K562 (cell line): ENCODE results near the gene CTNNA3. TPM values are rescaled to one million over a fixed set of nuclear protein-coding genes. Genes with fewer than 3 reads are reported as not detected.

Experiments used
- ATAC-seq: fragments of 200-7000 bp; cut with Tn5 transposase; 3 replicates; pipeline ENCODE4 v1.9.1; 2020; ENCODE audit warnings: moderate library complexity
- BruUV-seq: library from RNA; stranded (reverse); fragments of 400-500 nt; replicated peaks from 2 replicates; lab custom pipeline; 2021; lab: Mats Ljungman, UMichigan
- CTCF ChIA-PET: fragments of 300-600 bp; formaldehyde crosslinking; extraction: SDS; loops from one replicate; lab custom pipeline; 2021; ENCODE audit warnings: low intra/inter-chr PET ratio; lab: Yijun Ruan, JAX
- POLR2A ChIA-PET: fragments of 300-600, 350-650 bp; sonication (Branson Sonifier 250); formaldehyde crosslinking; extraction: SDS; loops from one replicate; lab custom pipeline; 2021; ENCODE audit warnings: antibody characterized with exemption, inconsistent platforms; lab: Yijun Ruan, JAX
- DNase-seq, 4 experiments: peaks; one replicate each; pipeline versions ENCODE4 v3.0.0 to v3.0.0-alpha.2; 2011 to 2018; ENCODE audit warnings: low spot score in 3 of 4, mixed read lengths in 3 of 4; ENCODE audit errors: extremely low read depth in 1 of 4
- FAIRE-seq: peaks from 2 replicates; lab custom pipeline; 2011; peaks lifted over from hg19 to GRCh38; lab: Jason Lieb, UNC
- H2AFZ ChIP-seq: 2 replicates; pipeline ENCODE4 v1.6.0; 2011; ENCODE audit warnings: low read depth, low read length, control low read depth, inconsistent platforms
- H3K27ac ChIP-seq: fragments of 200-600 bp; 3 replicates; pipeline ENCODE4 v1.8.0; 2011; ENCODE audit warnings: low read depth, mild to moderate bottlenecking, control low read depth, inconsistent platforms, low read length, moderate library complexity, mixed read lengths; ENCODE audit errors: extremely low read depth
- H3K27me3 ChIP-seq, 2 experiments: fragments of 300-600 bp in 1 of 2; 2 replicates in 1 of 2; 3 replicates in 1 of 2; pipeline versions ENCODE4 v1.6.0 to v1.8.0; 2011; ENCODE audit warnings: inconsistent platforms in 2 of 2, low read length in 2 of 2, mild to moderate bottlenecking in 1 of 2, mixed read lengths in 1 of 2, moderate library complexity in 1 of 2; ENCODE audit not compliant: control insufficient read depth in 2 of 2, insufficient read depth in 2 of 2
- H3K36me3 ChIP-seq: fragments of 300-600 bp; 3 replicates; pipeline ENCODE4 v1.8.0; 2011; ENCODE audit warnings: mild to moderate bottlenecking, low read length, inconsistent platforms; ENCODE audit not compliant: control insufficient read depth, insufficient read depth
- H3K4me1 ChIP-seq, 2 experiments: fragments of 200-600 bp in 1 of 2; replicated peaks in 1 of 2; 2 replicates in 1 of 2; 3 replicates in 1 of 2; pipeline versions ENCODE4 v1.5.1 to v1.8.0; 2011; ENCODE audit warnings: inconsistent platforms in 2 of 2, low read length in 2 of 2, mild to moderate bottlenecking in 1 of 2, mixed read lengths in 1 of 2, moderate library complexity in 1 of 2; ENCODE audit not compliant: control insufficient read depth in 2 of 2, insufficient read depth in 2 of 2
- H3K4me2 ChIP-seq: 2 replicates; pipeline ENCODE4 v1.6.1; 2011; ENCODE audit warnings: low read length, control low read depth, inconsistent platforms, mixed read lengths; ENCODE audit not compliant: insufficient read depth
- H3K4me3 ChIP-seq: fragments of 200-600 bp; sonication (generic), shearing (Covaris generic); 2 replicates; pipeline ENCODE4 v1.5.1; 2016; ENCODE audit warnings: control low read depth, inconsistent platforms
- H3K79me2 ChIP-seq: fragments of 200-600 bp; 3 replicates; pipeline ENCODE4 v1.8.0; 2011; ENCODE audit warnings: low read length, inconsistent platforms; ENCODE audit not compliant: control insufficient read depth, insufficient read depth
- H3K9ac ChIP-seq, 2 experiments: 2 replicates each; pipeline versions ENCODE4 v1.6.0 to v1.6.1; 2011; ENCODE audit warnings: low read depth in 2 of 2, low read length in 2 of 2, control low read depth in 1 of 2, inconsistent platforms in 1 of 2, mild to moderate bottlenecking in 1 of 2, mixed read lengths in 1 of 2; ENCODE audit not compliant: insufficient read depth in 1 of 2
- H3K9me1 ChIP-seq: one replicate; pipeline ENCODE4 v1.6.0; 2011; ENCODE audit warnings: inconsistent platforms, mild to moderate bottlenecking, low read length, moderate library complexity; ENCODE audit not compliant: control insufficient read depth, insufficient read depth
- H3K9me3 ChIP-seq: replicated peaks from 2 replicates; pipeline ENCODE4 v1.5.1; 2011; ENCODE audit warnings: low read depth, low read length, inconsistent platforms; ENCODE audit not compliant: control insufficient read depth, insufficient read depth
- H4K20me1 ChIP-seq: replicated peaks from 2 replicates; pipeline ENCODE4 v1.6.1; 2011; ENCODE audit warnings: low read length, inconsistent platforms, mixed read lengths; ENCODE audit not compliant: control insufficient read depth, insufficient read depth
- BCL6 ChIP-seq: fragments of 250-450 bp; sonication (Bioruptor Pico); IDR thresholded peaks from 2 replicates; pipeline ENCODE4 v1.4.0; 2020
- CTBP1 ChIP-seq: fragments of 450-650 bp; IDR thresholded peaks from 2 replicates; pipeline ENCODE4 v1.6.1; 2016; ENCODE audit warnings: borderline replicate concordance
- E2F5 ChIP-seq: sonication (generic); formaldehyde crosslinking; IDR thresholded peaks from 2 replicates; pipeline ENCODE4 v1.8.0; 2022; ENCODE audit warnings: mild to moderate bottlenecking, missing genetic modification reagents
- GATA2 ChIP-seq: sonication (generic); formaldehyde crosslinking; IDR thresholded peaks from 2 replicates; pipeline ENCODE4 v1.4.0; 2020; ENCODE audit warnings: mild to moderate bottlenecking, missing genetic modification reagents
- HMBOX1 ChIP-seq: sonication (generic); IDR thresholded peaks from 2 replicates; pipeline ENCODE4 v1.6.1; 2016
- KLF13 ChIP-seq: fragments of 450-650 bp; IDR thresholded peaks from 2 replicates; pipeline ENCODE4 v1.6.1; 2016; ENCODE audit warnings: missing genetic modification characterization, low read depth, mild to moderate bottlenecking, missing compliant biosample characterization, moderate library complexity, borderline replicate concordance
- MECOM ChIP-seq: fragments of 250-450 bp; sonication (Bioruptor Pico); IDR thresholded peaks from 2 replicates; pipeline ENCODE4 v1.8.0; 2022; ENCODE audit warnings: inconsistent platforms
- MTA2 ChIP-seq: fragments of 450-650 bp; IDR thresholded peaks from 2 replicates; pipeline ENCODE4 v1.6.1; 2016; ENCODE audit warnings: low read depth
- NONO ChIP-seq, 2 experiments: fragments of 200-400 bp in 1 of 2; fragments of 450-650 bp in 1 of 2; formaldehyde crosslinking in 1 of 2; IDR thresholded peaks; 2 replicates each; pipeline ENCODE4 v1.6.1; 2017; ENCODE audit warnings: low read depth in 2 of 2, mild to moderate bottlenecking in 2 of 2, moderate library complexity in 2 of 2, low read length in 1 of 2
- RBFOX2 ChIP-seq: fragments of 200-400 bp; formaldehyde crosslinking; IDR thresholded peaks from 2 replicates; pipeline ENCODE4 v1.6.1; 2017; ENCODE audit warnings: low read depth, mild to moderate bottlenecking, low read length, moderate library complexity
- RBM15 ChIP-seq: fragments of 200-400 bp; formaldehyde crosslinking; IDR thresholded peaks from 2 replicates; pipeline ENCODE4 v1.6.1; 2018; ENCODE audit warnings: mild to moderate bottlenecking, low read length, moderate library complexity; ENCODE audit not compliant: insufficient read depth
- UBTF ChIP-seq, 2 experiments: IDR thresholded peaks; 2 replicates each; pipeline ENCODE4 v1.6.1; 2012; ENCODE audit warnings: improper control_type of control experiment in 2 of 2, low read depth in 2 of 2, low read length in 2 of 2, borderline replicate concordance in 1 of 2
- VEZF1 ChIP-seq: fragments of 200-800 bp; sonication (Bioruptor generic); IDR thresholded peaks from 2 replicates; pipeline ENCODE4 v1.6.1; 2017; ENCODE audit warnings: missing genetic modification characterization, missing compliant biosample characterization
- ZBTB34 ChIP-seq: fragments of 250-450 bp; sonication (Bioruptor Pico); IDR thresholded peaks from 2 replicates; pipeline ENCODE4 v1.8.0; 2021; ENCODE audit warnings: mild to moderate bottlenecking, moderate library complexity
- ZFX ChIP-seq: sonication (generic); formaldehyde crosslinking; IDR thresholded peaks from 2 replicates; pipeline ENCODE4 v1.8.0; 2022; ENCODE audit warnings: mild to moderate bottlenecking, missing genetic modification reagents, moderate library complexity
- ZNF133 ChIP-seq: fragments of 250-450 bp; sonication (Bioruptor Pico); IDR thresholded peaks from 2 replicates; pipeline ENCODE4 v1.4.0; 2020; ENCODE audit warnings: mild to moderate bottlenecking
- ZNF584 ChIP-seq: fragments of 200-800 bp; sonication (Bioruptor generic); IDR thresholded peaks from 2 replicates; pipeline ENCODE4 v1.6.1; 2016; ENCODE audit warnings: low read depth, mild to moderate bottlenecking, missing genetic modification characterization, missing compliant biosample characterization
- WGBS: fragments of 100-300 bp; shearing (Covaris generic); methylation state at CpG from one replicate; pipeline ENCODE4 v1.1.6; 2016; ENCODE audit warnings: low coverage, mixed read lengths; ENCODE audit not compliant: insufficient coverage; ENCODE audit errors: missing lambda C conversion rate; 5-methylcytosine and 5-hydroxymethylcytosine counted together
- in situ Hi-C: fragments of 300-500 bp; cut with MboI; formaldehyde crosslinking; loops from 4 replicates; pipeline ENCODE4 v1.15.0; 2018; ENCODE audit warnings: inconsistent platforms, mixed read lengths
- intact Hi-C: fragments of 100-400 bp; cut with micrococcal nuclease; formaldehyde crosslinking; loops from 2 replicates; pipeline ENCODE4 v1.14.2; 2022
- polyA plus RNA-seq, 8 experiments: library from polyadenylated mRNA; depleted of rRNA in 4 of 8; stranded (reverse) in 5 of 8; unstranded in 3 of 8; fragments of >200 nt; fragmentation: Nextera tagmentation in 2 of 8; fragmentation: Illumina TruSeq in 1 of 8; extraction: Ambion mirVana in 2 of 8; extraction: Trizol in 1 of 8; gene quantifications; 2 replicates each; pipeline versions ENCODE4 v1.2.1 to v1.2.3, GENCODE V29; 2011 to 2014; ENCODE audit warnings: inconsistent platforms in 1 of 8, missing spikeins in 1 of 8
- total RNA-seq, 7 experiments: library from RNA; depleted of rRNA in 6 of 7; stranded (reverse); fragments of >200 nt in 6 of 7; fragmentation: Illumina TruSeq in 2 of 7; extraction: Trizol in 2 of 7; gene quantifications; 2 replicates each; pipeline versions ENCODE4 v1.2.1 to v1.2.3, GENCODE V29; 2011 to 2021; ENCODE audit warnings: low replicate concordance in 1 of 7

CTNNA3 gene
- total and polyA plus RNA-seq, 9 of the 15 experiments (the other 6 are each of a cell fraction or from before 2014, with no cell fraction given), result 0.04 TPM; not detected in 8

- ChIA-PET POLR2A (no interaction called here), CTCF (no interaction called here)
- H2AFZ ChIP-seq, result no peak overlapping the region
- H3K9ac ChIP-seq, result no peak overlapping the region
- H3K9me3 ChIP-seq, result no peaks in the 10 kb centered on the region
- intact Hi-C loops (no loop called here), in situ Hi-C loops (no loop called here)
- no peak for DNase-seq
- no peak overlapping the region for H3K4me3 ChIP-seq
- H3K4me1 ChIP-seq, result no peaks in the 10 kb centered on the region
- no peaks in the 10 kb centered on the region for H3K9me1 ChIP-seq
- no peaks in the 10 kb centered on the region for H3K79me2 ChIP-seq
- no peak overlapping the region for H3K4me2 ChIP-seq
- no peaks in the 10 kb centered on the region for H3K36me3 ChIP-seq
- 4% methylated on average over 1 of the region's 1 CpG for WGBS
- H4K20me1 ChIP-seq, result no peaks in the 10 kb centered on the region
- BruUV-seq, result no TSS peak
- H3K27ac ChIP-seq, result no peak overlapping the region
- FAIRE-seq, result no peak
- H3K27me3 ChIP-seq, result no peaks in the 10 kb centered on the region
- ATAC-seq, result no peak
- TF ChIP-seq RBFOX2 (no peak), ZNF133 (CRISPR knock-in tag) (no peak), NONO (IDR thresholded peaks at IDR 0.05; ENCODE audit: low read depth in 2 of 2, low read length in 1 of 2) (no peak), ZNF584 (CRISPR knock-in tag) (no peak), RBM15 (no peak), ZBTB34 (no peak), CTBP1 (no peak), E2F5 (no peak), HMBOX1 (no peak), GATA2 (CRISPR knock-in tag) (no peak), BCL6 (no peak), MTA2 (no peak), KLF13 (tag) (no peak), ZFX (no peak), VEZF1 (CRISPR knock-in tag) (no peak), UBTF (IDR thresholded peaks at IDR 0.05; ENCODE audit: borderline replicate concordance in 1 of 2, low read depth in 2 of 2, low read length in 2 of 2) (no peak), MECOM (no peak)
Observed at GRCh38 chr10:67622984-67623383, 73.0 kb downstream of the CTNNA3 start.
